ENCODE results near the gene LALBA.
"Not testable (repeated sequence)": the region's sequence is repeated elsewhere in the genome, so short reads cannot be mapped to it uniquely, and the experiment has no call there.

DNA sequence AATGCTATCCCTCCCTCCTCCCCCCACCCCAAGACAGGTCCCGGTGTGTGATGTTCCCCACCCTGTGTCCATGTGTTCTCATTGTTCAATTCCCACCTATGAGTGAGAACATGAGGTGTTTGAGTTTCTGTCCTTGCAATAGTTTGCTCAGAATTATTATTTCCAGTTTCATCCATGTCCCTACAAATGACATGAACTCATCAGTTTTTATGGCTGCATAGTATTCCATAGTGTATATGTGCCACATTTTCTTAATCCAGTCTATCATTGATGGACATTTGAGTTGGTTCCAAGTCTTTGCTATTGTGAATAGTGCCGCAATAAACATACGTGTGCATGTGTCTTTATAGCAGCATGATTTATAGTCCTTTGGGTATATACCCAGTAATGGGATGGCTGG is 22.8 kb downstream of the LALBA start:
- TF ChIP-seq, protein P1, sequence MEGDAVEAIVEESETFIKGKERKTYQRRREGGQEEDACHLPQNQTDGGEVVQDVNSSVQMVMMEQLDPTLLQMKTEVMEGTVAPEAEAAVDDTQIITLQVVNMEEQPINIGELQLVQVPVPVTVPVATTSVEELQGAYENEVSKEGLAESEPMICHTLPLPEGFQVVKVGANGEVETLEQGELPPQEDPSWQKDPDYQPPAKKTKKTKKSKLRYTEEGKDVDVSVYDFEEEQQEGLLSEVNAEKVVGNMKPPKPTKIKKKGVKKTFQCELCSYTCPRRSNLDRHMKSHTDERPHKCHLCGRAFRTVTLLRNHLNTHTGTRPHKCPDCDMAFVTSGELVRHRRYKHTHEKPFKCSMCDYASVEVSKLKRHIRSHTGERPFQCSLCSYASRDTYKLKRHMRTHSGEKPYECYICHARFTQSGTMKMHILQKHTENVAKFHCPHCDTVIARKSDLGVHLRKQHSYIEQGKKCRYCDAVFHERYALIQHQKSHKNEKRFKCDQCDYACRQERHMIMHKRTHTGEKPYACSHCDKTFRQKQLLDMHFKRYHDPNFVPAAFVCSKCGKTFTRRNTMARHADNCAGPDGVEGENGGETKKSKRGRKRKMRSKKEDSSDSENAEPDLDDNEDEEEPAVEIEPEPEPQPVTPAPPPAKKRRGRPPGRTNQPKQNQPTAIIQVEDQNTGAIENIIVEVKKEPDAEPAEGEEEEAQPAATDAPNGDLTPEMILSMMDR (conservative IDR thresholded peaks at IDR 0.05; ENCODE audit: low read length) = not testable (repeated sequence)
- TF ChIP-seq EZH2phosphoT487 (IDR thresholded peaks at IDR 0.05; ENCODE audit: borderline replicate concordance) = not testable (repeated sequence)
